Glomerular visceral epithelial cell (primary cell): Measurements from ENCODE around the gene CRYBB3.
"Not testable (repeated sequence)": the region's sequence is repeated elsewhere in the genome, so short reads cannot be mapped to it uniquely, and the experiment has no call there.

Experiments used
- DNase-seq: peaks from one replicate; pipeline ENCODE4 v3.0.0-alpha.2; 2016; ENCODE audit errors: extremely low spot score

The CRYBB3 gene

DNA sequence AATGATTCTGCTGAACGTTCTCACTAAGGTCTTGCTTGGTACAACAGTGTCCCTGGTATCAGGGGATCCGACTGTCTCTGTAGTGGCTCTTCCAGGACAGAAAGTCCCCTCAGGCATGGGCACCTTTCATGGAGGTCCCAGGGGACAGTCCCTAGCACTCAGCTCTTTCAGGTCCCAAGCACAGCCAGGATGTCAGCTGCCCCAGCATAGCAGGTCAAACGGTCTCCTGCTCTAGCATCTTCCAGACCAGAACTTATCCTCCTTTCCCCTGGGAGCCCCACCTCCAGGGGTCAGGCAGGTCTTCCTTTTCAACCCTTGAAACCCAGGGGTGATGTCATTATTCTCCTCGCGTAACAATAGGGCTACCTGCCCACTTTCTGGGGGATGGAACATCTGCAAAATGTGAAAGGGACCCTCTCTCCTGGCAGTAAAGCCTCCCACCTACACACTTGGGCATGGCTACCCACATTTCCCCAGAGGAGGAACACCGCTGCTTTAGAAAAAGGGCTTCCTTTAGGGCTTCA lies 24.7 kb upstream of the CRYBB3 start:
- DNase-seq = no peak

DNA sequence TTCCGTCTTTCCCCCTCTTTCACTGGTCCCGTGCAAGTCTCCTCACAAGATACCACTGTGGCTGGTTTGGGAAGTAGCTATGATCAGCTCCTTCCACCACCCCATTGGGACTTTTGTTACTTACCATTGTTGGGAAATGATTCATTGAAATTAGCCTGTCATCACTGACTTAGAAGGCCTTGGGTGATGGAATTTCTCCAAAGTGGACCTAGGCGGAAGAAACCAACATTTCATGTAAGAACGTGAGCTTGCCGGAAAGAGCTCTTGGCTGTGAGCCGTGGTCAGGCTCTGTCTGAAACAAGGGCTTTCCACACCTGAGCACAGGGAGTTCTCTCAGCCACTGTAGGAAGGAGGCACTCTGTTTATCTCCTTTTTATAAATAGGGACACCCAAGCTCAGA lies 23.5 kb upstream of the CRYBB3 start:
- no peak for DNase-seq

- no peak for DNase-seq
Measured at GRCh38 chr22:25176799-25177198, 22.9 kb upstream of the CRYBB3 start.

DNA sequence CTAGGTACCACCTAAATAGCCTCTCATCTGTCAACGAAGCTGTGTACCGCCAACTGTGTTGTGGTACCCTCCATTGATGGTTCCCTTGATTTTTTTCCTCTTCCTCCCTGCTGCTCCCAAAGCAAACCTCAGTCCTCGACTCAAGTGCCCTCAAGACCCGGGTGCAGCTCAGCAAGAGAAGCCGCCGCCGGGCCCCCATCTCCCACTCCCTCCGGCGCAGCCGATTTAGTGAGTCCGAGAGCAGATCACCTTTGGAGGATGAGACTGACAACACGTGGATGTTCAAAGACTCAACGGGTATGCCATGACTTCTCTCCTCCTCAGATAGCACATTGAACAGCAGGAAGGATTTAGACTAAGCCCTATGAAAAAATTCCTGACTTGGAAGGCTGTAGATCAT lies 22.4 kb upstream of the CRYBB3 start:
- no peak for DNase-seq

DNA sequence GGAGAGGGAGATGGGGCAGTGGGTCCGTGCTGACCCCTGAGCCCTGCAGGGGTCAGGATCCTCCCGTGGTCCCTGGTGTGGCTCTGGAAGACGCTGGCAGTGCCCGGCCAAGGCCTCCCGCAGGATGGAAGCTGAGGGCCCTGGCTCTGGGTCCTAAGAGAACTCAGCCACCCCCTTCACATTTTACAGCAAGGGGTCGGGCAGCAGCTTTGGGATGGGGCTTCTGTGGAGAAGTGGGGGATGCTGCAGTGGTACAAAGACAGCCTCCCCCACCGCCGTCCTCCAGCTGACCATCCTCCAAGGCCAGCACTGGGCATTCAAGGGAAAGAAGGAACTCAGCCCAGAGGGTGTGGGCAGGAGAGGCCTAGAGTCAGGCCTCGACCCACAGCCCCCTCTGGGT lies 21.8 kb upstream of the CRYBB3 start:
- no peak for DNase-seq

- not testable (repeated sequence) for DNase-seq
Measured at GRCh38 chr22:25178348-25178747, 21.3 kb upstream of the CRYBB3 start.

DNA sequence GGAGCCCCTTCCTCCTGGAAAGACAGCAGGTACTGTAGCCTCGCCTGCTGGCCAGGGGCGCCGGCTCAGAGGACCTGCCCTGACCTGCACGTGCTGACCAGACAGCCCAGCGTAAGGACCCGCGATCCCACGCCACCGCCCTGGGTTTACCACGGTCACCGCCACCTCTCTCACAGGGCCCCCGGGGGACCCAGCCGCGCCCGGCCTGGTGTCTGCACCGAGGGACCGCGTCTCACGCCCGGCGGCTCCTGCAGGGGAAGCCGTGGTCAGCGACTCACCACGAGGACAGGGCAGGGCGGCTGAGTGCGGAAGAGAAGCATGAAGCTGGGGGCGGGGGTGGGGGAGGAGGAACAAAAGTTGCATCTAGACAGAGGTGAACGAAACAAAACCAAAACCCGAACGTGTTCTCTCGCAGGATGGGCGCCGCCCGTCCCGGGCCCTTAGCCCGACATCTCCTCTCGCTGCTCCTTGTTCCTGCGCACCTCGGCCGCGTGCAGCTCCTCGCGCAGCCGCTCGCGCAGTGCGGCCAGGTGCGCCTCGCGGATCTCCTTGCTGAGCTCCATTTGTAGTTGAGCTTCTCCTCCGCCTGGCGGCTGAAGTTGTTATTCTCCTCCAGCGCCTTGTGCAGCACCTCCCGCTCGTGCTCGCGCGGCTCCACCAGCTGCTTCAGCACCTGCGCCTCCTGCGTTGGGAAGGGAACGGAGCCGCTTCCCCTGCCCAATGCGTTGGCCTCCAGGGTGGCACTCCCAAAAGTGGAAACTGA lies 20.6 kb upstream of the CRYBB3 start:
- DNase-seq = not testable (repeated sequence)

DNA sequence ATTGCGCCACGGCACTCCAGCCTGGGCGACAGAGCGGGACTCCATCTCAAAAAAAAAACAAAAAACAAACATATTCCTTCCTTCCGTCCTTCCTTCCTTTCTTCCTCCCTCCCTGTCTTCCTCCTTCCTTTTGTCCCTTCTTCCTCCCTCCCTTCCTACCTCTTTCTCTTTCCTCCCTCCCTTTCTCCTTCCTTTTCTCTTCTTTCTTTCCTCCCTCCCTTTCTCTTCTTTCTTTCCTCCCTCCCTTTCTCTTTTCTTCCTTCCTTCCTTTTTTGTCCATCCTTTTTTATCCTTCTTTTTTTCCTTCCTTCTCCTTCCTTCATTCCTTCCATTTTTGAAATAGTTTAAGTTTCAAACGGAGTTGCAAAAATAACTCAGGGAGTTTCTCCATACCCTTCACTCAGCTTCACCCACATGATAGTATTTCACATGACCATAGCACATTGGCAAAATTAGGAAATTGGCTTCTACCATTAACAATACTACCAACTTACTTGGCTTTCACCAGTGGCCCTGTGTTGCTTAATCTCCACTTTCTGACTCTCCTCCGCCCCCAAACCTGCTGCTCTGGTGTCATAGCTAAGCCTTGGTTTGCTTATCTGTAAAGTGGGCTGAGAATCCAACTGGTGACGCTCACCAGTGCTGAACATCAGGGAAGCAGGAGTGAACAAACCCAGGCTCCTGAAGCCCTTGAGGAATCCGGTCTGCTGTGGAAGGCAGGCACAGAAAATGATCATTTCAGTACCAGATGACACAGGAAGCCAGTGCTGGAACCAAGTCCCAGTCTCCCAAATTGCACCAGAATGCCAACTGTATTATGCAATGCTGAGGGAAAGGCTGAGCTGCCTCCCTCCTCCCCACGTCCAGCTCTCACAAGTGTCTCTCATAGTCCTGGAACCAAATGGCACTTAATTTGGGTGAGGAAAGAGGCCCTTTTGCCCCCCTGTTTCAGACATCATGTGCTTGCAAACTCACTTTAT lies 17.2 kb upstream of the CRYBB3 start:
- no peak for DNase-seq

DNA sequence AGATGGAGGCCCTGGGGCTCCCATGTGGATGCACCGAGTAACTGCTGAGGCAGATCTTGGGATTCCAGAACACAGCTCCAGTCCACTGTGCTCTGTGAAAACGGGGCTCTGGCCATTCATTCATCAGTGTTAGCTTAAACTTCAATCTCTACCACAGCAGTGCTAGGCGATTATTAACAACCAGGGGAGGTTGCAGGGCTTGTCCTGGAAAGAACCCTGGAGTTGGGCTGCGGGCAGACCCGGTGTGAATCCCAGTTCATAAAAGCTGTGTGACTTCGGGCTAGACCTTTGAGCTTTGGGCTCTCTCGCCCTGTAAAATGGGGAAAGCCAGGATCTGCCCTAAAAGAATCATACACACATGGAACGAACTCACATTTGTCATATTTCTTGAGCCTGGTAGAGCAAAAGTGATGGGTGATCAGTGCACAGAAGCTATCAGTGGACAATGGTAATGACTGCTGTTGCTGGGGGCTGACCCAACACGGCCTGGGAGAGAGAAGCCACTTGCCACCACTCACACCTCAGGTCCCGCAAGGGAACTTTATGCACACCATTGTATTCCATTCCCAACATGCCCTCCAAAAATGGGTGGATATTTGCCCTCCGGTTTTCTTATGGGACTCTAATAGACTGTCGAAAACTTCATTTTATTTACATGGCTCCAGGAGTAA lies 15.6 kb upstream of the CRYBB3 start:
- DNase-seq = no peak

DNA sequence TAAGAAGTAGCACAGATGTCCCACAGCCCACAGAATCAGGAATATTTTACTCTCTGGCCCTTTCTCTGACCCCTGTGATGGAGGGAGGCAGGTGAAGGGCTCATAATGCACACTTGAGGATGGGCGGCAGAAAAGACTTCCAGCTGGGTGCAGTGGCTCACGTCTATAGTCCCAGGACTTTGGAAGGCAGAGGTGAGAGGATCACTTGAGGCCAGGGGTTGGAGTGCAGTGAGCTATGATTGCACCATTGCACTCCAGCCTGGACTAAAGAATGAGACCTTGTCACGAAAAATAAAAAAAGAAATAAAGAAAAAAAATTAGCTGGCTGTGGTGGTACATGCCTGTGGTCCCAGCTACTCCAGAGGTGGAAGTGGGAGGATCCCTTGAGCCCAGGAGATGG lies 13.5 kb upstream of the CRYBB3 start:
- no peak for DNase-seq

- no peak for DNase-seq
Measured at GRCh38 chr22:25187469-25187868, 12.2 kb upstream of the CRYBB3 start.

DNA sequence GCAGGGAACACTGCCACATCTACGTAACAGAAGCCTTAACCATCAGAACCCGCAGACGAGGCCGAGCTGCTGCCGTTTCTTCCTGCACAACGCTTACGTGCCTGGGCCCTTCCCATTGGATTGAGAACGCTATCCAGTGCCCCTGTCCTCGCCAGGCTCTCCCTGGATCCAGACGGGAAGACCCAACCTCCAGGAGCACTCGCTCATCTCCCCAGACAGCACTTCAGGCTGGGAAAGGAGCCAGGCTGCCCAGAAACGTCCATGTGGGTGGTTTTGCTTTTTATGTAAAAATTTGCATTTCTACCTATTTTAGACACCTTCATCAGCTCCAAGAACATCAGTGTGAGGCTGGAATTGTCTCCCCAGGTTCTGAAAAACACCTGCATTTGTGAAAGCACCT lies 7.3 kb upstream of the CRYBB3 start:
- DNase-seq = no peak

- DNase-seq = no peak
Measured at GRCh38 chr22:25193130-25193529, 6.5 kb upstream of the CRYBB3 start.

DNA sequence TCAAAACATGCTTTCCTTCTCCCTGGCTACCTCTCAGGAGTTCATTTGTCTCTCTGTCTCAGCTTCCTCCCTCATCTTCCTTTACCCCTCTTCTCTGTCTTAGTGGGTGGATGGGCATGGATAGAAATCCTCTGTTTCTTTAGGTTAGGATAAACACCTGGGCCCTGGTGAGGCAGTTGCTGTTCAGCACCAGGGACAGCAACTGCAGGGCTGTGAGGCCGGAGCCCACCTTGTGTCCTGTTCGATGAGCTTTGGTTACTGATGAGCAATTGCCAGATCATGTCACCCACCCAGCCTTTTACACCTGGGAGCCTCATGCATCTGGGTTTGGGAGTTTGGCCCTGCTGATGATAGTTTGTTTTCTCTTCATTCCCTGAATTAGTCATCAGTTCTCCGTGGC lies 6.1 kb upstream of the CRYBB3 start:
- DNase-seq = no peak

- DNase-seq = no peak
Measured at GRCh38 chr22:25196326-25196725, 3.3 kb upstream of the CRYBB3 start.

GRCh38 chr22:25197340-25197739 lies 2.3 kb upstream of the CRYBB3 start:
- no peak for DNase-seq

DNA sequence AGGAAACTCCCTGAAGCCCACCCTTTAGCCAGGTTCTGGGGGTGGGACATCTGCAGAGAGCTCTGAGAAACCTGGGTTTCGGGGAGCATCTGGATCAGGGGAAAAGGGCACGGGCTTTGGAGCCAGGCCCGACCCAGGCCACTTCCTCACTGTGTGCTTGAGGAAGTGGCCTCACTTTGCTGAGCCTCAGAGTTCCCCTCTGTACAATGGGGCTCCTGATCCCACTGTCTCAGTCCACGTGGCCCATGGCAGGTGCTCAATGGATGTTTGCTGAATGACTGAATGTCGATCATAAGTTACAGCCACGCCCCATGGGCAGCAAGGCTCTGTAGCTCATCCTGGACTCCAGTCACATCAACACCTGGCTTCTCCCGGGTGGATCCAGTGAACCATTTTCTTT lies 1.3 kb downstream of the CRYBB3 start:
- no peak for DNase-seq

GRCh38 chr22:25201557-25202273 lies 2.1 kb downstream of the CRYBB3 start:
- no peak for DNase-seq

- peak; percentile 54 for DNase-seq
Measured at GRCh38 chr22:25202290-25202921, 2.7 kb downstream of the CRYBB3 start.

DNA sequence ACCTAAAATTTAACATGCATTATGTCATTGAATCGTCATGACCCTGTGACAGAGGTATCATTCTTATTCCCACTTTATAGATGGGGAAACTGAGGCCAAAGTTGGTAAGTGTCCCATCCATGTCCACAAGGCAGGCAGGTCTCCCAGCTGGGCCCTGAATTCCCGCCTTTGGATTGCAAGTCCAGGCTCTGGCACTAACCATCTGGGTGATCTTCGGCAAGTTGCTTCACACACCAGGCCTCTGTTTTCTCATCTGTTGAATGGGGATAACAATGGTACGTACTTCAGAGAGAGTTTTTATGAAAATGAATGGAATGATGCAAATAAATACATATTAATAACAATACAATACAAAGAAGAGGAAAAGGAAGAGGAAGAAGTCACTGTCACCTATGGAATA lies 3.4 kb downstream of the CRYBB3 start:
- DNase-seq = no peak

GRCh38 chr22:25204547-25204946 lies 4.9 kb downstream of the CRYBB3 start:
- DNase-seq = not testable (repeated sequence)
